RWPE2 (cell line): ENCODE results near the gene DCT.
"Not testable (repeated sequence)": the region's sequence is repeated elsewhere in the genome, so short reads cannot be mapped to it uniquely, and the experiment has no call there.

ENCODE experiments used
- ATAC-seq: fragments of 200-7000 bp; cut with Tn5 transposase; 3 replicates; pipeline ENCODE4 v1.9.1; 2021; ENCODE audit warnings: low read depth
- DNase-seq: peaks from one replicate; pipeline ENCODE4 v3.0.0-alpha.2; 2020; ENCODE audit warnings: low spot score
- H3K27ac ChIP-seq: fragments of 450-650 bp; 2 replicates; pipeline ENCODE4 v1.5.1; 2017; ENCODE audit warnings: mild to moderate bottlenecking; ENCODE audit not compliant: poor library complexity, severe bottlenecking
- H3K27me3 ChIP-seq: fragments of 250-450 bp; sonication (Bioruptor Pico); 2 replicates; pipeline ENCODE4 v1.5.1; 2021; ENCODE audit warnings: mild to moderate bottlenecking, moderate library complexity; ENCODE audit not compliant: insufficient read depth, poor library complexity, severe bottlenecking
- H3K36me3 ChIP-seq: fragments of 250-450 bp; sonication (Bioruptor Pico); 2 replicates; pipeline ENCODE4 v1.5.1; 2020; ENCODE audit warnings: low read depth, mild to moderate bottlenecking, moderate library complexity
- H3K4me1 ChIP-seq: fragments of 250-450 bp; sonication (Bioruptor Pico); 2 replicates; pipeline ENCODE4 v1.5.1; 2021; ENCODE audit warnings: mild to moderate bottlenecking, moderate library complexity; ENCODE audit not compliant: insufficient read depth, poor library complexity, severe bottlenecking
- H3K4me3 ChIP-seq: fragments of 250-450 bp; sonication (Bioruptor Pico); 2 replicates; pipeline ENCODE4 v1.5.1; 2021; ENCODE audit warnings: mild to moderate bottlenecking, moderate library complexity; ENCODE audit not compliant: severe bottlenecking
- H3K9me3 ChIP-seq: fragments of 250-450 bp; sonication (Bioruptor Pico); 2 replicates; pipeline ENCODE4 v1.5.1; 2021; ENCODE audit warnings: mild to moderate bottlenecking, moderate library complexity; ENCODE audit not compliant: severe bottlenecking
- CTCF ChIP-seq: fragments of 450-650 bp; IDR thresholded peaks from one replicate; pipeline ENCODE4 v1.5.1; 2017; ENCODE audit warnings: mild to moderate bottlenecking, moderate library complexity; ENCODE audit not compliant: poor library complexity, severe bottlenecking

Gene DCT

GRCh38 chr13:94503851-94504250 lies 24.4 kb upstream of the DCT start:
- no peak for TF ChIP-seq CTCF
- ATAC-seq (no peak), DNase-seq (no peak)
- no peaks in the 10 kb centered on the region for H3K27me3 ChIP-seq
- H3K4me3 ChIP-seq: no peak overlapping the region
- H3K9me3 ChIP-seq: no peaks in the 10 kb centered on the region
- H3K27ac ChIP-seq: no peak overlapping the region
- H3K4me1 ChIP-seq: no peaks in the 10 kb centered on the region
- H3K36me3 ChIP-seq: no peaks in the 10 kb centered on the region

GRCh38 chr13:94498831-94499230 lies 19.3 kb upstream of the DCT start:
- H3K9me3 ChIP-seq, H3K4me3 ChIP-seq, H3K4me1 ChIP-seq, DNase-seq, H3K27me3 ChIP-seq, ATAC-seq, H3K36me3 ChIP-seq, H3K27ac ChIP-seq: not testable (repeated sequence)

- no peaks in the 10 kb centered on the region for H3K9me3 ChIP-seq
- TF ChIP-seq CTCF: no peak
- H3K27ac ChIP-seq: no peak overlapping the region
- no peaks in the 10 kb centered on the region for H3K36me3 ChIP-seq
- H3K27me3 ChIP-seq: no peaks in the 10 kb centered on the region
- DNase-seq (no peak), ATAC-seq (no peak)
- H3K4me3 ChIP-seq: no peak overlapping the region
- no peaks in the 10 kb centered on the region for H3K4me1 ChIP-seq
Observed at GRCh38 chr13:94495806-94496205, 16.3 kb upstream of the DCT start.

GRCh38 chr13:94494026-94494425 lies 14.5 kb upstream of the DCT start:
- Histone ChIP-seq H3K4me1 (no peaks in the 10 kb centered on the region), H3K36me3 (no peaks in the 10 kb centered on the region), H3K4me3 (no peak overlapping the region), H3K27ac (no peak overlapping the region), H3K9me3 (no peaks in the 10 kb centered on the region), H3K27me3 (no peaks in the 10 kb centered on the region)
- no peak for DNase-seq
- no peak for ATAC-seq
- TF ChIP-seq CTCF: no peak

- H3K4me1 ChIP-seq: no peaks in the 10 kb centered on the region
- no peaks in the 10 kb centered on the region for H3K27me3 ChIP-seq
- H3K27ac ChIP-seq: no peak overlapping the region
- ATAC-seq (no peak; the same call in 2 of the 3 replicates), DNase-seq (no peak)
- no peak overlapping the region for H3K4me3 ChIP-seq
- TF ChIP-seq CTCF: no peak
- H3K9me3 ChIP-seq: no peaks in the 10 kb centered on the region
- no peaks in the 10 kb centered on the region for H3K36me3 ChIP-seq
Observed at GRCh38 chr13:94487043-94487442, 7.6 kb upstream of the DCT start.
